GM21717 (cell line): ENCODE results near the gene RAD51AP1.
"Not testable (repeated sequence)": the region's sequence is repeated elsewhere in the genome, so short reads cannot be mapped to it uniquely, and the experiment has no call there.

Source experiments
- ATAC-seq: cut with Tn5 transposase; IDR thresholded peaks from one replicate; pipeline ENCODE4 v1.9.1; 2021; ENCODE audit warnings: mild to moderate bottlenecking, moderate library complexity; ENCODE audit not compliant: unreplicated experiment

The RAD51AP1 gene, protein sequence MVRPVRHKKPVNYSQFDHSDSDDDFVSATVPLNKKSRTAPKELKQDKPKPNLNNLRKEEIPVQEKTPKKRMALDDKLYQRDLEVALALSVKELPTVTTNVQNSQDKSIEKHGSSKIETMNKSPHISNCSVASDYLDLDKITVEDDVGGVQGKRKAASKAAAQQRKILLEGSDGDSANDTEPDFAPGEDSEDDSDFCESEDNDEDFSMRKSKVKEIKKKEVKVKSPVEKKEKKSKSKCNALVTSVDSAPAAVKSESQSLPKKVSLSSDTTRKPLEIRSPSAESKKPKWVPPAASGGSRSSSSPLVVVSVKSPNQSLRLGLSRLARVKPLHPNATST

DNA sequence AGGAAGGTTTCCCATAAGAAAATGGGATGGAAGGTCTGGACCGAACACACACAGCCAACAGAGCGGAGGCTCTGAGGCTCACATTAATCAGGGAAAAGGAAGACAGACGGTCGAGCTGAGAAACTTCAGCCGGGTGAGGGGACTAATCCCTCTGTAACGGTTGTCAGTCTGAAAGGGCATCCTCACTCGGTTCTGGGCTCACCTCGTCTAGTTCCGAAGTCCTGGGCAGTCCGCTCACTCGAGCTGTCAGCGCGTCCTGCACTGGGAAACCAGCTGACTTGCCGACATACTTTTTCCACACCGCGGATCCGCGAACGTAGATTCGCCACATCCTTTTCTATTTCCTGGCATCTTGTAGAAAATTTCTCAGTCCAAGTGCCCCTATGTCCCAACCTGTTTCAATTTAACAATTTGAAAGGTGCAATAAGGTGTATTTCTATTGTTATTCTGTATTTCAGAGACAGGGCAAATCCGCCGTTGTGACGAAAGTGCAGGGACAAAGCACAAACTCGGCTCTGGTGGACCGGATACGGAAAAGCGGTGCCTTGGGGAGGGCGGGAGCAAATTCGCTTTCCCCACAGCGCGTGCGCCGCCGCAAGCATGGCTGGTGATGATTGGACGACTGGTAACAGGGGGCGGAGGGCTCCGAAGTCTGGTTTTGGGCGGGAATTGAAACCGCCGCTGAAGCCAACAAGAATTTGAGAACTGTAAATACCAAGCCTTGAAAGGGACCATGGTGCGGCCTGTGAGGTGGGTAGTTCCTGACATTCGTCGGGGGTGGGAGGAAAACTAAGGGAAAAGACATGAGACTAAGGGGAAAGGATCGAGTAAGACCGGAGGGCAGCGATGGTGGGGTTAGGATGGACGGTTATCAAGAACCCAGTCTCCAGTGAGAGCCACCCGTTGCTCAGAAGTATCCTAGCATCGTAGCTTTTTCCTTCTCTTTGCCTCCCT, at the start of gene RAD51AP1:
Gene RAD51AP1, plus strand, starts transcription at position 684 of the 954 bp plus-strand sequence. Its CDS starts 50 bp downstream, at position 734.
- peak; percentile 81 for ATAC-seq

DNA sequence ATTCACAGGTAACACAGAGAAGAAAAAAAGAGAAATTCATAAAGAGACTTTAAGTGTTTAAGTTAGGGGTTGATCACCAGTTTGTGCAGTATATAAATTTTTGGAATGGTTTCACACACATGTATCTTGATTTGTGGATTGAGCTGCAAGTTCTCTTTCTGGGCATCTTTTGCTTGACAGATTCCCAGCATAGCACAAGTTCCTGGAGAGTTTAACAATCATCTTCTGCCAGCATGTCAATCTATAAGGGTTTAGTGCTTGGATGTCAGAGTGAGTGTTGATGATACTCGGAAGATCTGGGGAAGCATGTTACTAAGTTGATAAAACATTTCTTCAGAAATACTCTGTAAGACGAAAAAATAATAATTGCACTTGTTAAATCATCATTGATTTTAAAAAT, 49.1 kb upstream of the RAD51AP1 start:
- ATAC-seq = no peak

DNA sequence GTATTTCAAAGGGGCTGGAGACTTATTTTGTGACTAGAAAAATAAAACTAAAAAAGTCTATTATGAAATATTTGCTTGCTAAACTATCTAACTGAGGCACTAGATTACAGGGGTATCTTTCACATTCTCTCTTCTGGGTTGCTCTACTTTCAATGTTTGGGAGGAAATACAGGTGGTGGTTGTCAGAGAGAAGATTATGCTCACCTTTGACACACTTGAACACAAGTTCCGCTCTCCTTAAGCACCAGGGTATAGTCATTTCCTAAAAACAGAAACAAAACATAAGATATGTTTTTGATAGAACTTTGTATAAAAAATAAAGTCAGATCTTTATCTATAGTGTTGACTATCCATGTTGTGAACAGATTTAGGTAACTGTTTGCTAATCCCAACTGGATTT, 47.7 kb upstream of the RAD51AP1 start:
- ATAC-seq = no peak

DNA sequence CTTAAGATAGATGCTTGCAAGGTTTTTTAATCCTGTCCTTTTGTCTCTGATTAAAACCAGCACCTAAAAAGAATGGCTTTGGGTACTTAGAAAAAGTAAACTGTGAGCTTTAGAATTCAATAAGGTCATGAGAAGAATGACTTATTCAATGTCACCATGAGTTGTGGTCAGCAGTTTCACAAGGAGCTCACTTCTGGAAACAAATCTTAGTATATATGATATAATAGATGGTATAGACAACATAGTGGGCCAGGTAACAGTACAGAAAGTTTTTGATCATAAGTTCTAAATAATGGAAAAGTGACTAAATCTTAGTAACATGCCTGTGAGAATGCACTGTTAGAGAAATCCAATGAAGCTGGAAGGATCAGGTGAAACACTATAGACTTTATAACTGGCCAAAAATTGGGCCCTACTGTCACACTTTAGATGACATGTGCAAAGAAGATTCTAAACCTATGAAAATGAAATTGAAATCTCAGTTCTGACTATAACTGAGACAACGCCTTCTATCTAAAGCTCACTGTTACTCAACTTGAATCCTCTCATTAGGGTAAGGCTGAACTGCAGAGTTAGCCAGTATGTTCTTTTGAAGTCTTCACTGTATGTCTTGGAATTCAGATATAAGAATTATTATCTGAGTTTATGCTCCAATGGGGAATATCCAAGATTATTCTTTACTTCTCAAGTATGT, 42.4 kb upstream of the RAD51AP1 start:
- peak; percentile 84 for ATAC-seq

DNA sequence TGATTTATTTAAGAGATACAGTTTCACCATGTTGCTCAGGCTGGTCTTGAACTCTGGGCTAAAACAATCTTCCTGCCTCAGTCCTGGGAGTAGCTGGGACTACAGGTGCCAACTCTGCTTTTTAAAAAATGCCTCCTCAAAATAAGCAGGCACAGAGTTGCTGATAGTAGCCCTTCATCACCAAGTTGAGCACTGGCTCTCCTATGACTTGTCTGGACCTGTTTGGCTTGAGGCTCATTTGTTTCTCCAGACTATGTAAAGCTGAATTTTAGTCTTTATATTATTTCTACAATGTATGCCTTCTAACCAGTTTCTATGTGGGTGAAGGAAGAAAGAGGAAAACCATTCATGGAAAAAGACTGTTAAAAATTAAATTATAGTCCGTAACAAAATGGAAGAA, 39.5 kb upstream of the RAD51AP1 start:
- no peak for ATAC-seq

DNA sequence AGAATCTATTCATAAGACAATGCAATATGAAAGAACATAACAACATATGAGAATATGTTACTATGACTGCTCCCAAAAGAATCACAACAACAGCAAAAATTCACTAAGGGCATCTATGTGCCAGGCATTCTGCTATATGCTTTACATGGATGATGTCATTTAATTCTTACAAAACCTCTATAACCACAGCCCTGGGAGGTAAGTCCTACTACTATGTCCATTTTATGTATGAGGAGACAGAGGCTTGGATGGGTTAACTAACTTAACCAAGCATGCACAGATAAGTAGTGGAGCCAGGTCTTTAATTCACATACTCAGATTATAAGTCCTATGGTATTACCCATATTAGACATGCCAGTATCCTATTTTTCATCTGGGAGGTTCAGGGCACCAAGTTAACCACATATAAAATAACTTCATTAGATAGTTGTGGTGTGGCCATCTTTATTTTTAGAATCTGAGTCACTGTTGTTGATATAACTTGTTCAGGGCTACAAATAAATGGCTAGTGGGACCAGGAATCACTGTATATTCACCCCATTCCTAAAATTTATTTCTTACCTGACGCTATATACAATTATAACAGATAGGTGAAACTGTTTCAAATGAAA, 33.2 kb upstream of the RAD51AP1 start:
- no peak for ATAC-seq

DNA sequence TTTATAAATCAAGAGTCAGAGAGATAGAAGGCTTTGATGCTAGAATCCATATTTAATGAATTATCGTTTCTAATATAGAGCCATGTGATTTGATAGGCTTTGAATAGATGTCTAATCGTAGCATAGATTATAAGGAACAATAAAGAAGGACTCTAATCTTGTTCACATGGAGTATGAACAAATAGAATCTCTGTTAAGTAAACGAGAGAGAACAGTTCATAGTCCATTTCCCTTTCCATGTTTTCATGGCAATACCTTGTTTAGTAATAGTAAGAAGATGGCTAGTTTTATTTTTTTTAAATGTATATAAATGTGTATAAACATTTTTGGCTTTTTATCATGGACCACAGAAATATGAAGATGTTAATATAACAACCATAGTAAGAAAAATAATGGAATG, 32.3 kb upstream of the RAD51AP1 start:
- no peak for ATAC-seq

DNA sequence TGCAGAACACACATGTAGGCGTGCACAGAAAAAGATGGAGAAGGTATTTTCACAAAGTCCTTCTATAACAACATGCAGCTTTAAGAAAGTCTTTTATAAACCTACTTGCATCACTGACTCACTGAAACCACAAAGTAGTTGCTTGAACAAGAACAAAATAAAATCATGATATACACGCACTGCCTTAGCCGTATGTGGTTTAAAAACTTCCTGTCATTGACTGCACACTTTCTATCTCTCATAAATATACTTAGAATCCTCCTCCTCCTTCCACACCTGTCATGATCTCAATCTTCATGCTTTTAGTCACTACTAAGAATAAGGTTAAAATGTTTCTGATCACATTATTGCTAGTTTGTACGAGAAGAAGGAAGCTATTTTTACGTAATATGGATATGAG, 31.8 kb upstream of the RAD51AP1 start:
- peak; percentile 75 for ATAC-seq

DNA sequence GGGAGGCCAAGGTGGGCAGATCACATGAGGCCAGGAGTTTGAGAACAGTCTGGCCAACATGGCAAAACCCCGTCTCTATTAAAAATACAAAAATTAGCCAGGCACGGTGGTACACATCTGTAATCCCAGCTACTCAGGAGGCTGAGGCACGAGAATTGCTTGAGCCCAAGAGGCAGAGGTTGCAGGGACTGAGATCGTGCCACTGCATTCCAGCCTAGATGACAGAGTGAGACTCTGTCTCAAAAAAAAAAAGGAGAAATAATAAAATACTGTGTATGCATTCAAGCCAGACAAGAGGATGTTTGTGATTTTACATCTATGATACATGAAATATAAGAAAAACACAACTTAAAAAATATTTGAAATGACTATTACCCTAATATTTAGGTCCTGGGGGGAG, 30.2 kb upstream of the RAD51AP1 start:
- not testable (repeated sequence) for ATAC-seq

DNA sequence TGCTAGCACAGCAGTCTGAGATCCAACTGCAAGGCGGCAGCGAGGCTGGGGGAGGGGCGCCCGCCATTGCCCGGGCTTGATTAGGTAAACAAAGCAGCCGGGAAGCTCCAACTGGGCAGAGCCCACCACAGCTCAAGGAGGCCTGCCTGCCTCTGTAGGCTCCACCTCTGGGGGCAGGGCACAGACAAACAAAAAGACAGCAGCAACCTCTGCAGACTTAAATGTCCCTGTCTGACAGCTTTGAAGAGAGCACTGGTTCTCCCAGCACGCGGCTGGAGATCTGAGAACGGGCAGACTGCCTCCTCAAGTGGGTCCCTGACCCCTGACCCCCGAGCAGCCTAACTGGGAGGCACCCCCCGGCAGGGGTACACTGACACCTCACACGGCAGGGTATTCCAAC, 29.4 kb upstream of the RAD51AP1 start:
- not testable (repeated sequence) for ATAC-seq

DNA sequence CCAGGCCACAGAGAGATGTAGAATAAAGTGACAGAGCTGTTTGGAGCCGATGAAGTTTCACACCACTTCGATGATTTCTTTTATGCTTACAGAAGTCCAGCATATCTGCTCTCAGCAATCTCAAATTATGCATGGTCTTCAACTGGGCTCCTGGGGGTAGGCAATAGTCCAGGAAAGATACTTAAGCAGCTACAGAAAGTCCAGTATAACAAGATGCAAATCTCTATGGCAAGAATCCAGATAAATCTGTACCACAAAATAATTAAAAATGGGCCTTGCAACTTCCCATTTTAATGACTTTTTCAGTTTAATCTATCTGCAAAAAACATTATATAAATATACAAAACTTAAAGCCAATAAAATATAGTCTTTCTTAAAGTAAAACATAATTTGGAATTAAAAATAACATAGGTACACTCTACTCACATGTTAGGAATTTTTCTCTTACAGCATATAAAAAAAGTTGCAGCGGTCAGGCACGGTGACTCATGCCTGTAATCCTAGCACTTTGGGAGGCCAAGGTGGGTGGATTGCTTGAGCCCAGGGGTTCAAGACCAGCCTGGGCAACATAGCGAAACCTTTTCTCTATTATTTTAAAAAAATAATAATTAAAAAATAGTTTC, 20.5 kb upstream of the RAD51AP1 start:
- no peak for ATAC-seq

DNA sequence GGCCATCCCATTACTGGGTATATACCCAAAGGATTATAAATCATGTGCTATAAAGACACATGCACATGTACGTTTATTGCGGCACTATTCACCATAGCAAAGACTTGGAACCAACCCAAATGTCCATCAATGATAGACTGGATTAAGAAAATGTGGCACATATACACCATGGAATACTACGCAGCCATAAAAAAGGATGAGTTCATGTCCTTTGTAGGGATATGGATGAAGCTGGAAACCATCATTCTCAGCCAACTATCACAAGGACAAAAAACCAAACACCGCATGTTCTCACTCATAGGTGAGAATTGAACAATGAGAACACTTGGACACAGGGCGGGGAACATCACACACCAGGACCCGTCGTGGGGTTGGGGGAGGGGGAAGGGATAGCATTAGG, 15.2 kb upstream of the RAD51AP1 start:
- not testable (repeated sequence) for ATAC-seq

DNA sequence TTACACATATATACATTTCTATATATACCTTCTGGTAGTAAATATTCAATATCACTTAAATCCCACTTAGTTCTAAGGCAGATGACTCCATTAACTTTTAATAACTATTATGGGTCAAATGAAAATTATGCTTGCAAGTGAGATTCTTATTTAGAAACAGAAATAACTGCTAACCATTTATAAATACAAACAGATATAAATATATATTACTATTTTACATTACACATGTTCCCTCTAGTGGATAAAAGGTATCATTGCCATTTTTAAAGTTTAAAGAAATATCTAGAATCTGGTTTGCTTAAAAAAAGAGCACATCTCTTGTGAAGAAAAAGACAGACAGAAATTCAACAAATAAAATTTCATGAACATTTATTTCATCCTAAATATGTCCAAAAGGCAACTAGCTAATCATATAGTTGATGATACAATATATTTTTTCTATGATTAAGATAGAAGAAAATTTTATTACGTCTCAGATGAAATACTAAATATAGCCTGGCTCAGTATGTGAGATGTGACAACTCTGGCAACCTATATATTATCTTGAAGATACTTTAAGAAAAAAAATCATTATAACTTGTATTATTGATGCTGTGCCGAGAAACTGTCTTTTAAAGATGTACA, 11.7 kb upstream of the RAD51AP1 start:
- ATAC-seq = no peak

DNA sequence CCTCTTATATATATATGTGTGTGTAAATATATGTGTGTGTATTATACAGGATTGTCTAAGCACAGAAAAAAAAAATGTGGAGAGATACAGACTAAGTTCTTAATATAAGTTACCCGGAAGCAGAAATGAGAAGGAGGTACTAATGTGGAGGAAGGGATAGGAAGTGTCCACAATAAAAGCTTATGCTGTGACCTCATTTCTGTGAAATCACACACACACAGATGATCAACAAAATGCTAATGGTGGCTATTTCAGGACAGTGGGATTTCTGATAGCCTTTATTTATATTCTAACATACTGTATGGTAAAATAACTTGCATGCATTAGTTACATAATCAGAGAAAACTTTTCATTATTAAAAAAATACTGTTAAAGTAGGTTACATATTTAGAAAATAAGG, 8.5 kb upstream of the RAD51AP1 start:
- ATAC-seq = no peak

DNA sequence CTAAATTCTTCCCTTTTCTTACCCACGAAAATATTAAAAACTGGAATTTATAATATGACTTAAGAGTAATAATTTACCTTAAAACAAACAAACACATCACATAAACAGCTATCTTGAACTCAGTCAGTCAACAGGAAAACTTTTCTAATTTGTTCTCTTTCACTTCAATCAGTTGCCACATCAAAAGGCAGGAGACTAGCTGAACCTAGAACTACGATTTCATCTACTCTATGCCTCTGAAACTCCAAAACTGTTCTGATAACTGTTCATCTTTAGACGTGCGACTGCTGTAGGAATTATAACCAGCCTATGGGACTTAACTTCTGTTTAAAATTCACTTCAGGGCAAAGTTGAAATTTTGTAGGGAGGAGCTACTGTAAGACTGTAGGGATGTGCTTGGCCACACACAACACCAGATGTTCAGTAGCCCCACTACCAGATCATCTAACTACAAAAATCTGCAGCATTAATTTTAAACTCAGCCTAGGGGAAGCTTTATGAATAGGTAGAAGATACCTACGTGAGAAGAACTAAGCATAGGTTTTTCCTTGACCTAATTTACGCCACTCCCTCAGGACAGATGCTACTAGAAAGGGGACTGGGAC, 7.6 kb upstream of the RAD51AP1 start:
- ATAC-seq = no peak

DNA sequence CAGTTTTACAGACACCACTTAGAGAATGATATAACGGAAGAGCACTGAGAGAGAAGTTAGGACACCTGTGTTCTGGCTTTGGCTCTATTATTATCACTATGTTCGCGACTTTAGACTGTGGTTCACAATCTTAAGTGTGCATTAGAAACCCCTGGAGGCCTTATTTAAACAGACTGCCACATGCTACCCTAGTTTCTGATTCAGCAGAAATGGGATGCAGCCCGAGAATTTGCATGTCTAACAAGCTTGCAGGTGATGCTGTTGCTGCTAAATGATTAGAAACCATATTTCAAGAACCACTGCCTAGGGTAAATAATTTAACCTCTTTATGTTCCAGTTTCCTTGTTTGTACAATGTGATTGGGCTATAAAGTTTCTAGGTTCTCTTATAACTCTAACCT, 3.6 kb upstream of the RAD51AP1 start:
- no peak for ATAC-seq

DNA sequence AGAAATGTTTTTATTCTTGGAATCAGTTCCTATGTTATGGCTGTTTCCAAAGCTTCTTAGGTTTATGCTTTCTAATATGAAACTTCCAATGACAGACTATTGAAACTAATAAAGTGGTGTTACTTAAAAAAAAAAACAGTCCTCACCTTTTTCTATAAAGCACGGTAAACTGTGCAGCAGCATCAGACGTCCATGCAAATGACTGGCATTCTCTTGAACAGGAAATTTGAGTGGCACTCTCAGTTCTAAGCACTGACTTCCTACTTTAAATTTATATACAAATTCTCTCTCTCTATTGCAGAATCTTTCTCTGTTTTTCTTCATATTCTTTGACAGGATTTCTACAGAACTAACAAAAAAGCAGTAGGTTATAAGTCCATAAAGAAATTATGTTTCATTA, 2.8 kb upstream of the RAD51AP1 start:
- no peak for ATAC-seq

DNA sequence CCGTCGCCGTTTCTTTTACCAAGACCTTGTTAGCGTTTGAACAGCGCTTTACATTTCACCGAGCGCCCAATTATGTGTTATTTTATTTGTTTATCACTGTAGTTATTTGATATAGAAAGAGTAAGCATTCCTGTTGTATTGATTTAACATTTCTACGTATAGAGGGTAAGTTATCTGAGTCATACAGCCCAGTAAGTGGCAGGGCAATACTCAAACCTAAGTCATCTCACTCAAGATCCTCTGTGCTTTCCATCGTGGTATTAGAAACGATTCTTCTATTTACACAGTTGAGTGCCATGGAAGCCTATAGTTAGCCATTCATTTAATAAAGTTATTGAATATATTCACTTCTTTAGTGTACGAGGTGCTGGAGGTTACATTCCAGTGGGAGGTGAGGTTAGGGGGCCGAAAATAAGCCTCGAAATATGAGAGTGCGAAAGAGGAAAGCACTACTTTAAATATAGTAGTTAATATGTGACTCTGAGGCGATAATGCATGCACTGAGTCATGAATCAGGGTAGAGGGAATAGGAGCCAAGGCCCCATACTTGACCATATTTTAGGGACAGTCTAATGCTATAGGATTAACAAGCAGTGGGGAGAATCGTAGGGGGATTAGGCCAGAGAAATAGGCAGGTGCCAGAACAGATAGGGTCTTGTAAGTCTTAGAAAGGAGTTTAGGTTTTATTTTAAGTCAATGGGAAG, 629 bp downstream of the RAD51AP1 start:
- ATAC-seq = no peak

DNA sequence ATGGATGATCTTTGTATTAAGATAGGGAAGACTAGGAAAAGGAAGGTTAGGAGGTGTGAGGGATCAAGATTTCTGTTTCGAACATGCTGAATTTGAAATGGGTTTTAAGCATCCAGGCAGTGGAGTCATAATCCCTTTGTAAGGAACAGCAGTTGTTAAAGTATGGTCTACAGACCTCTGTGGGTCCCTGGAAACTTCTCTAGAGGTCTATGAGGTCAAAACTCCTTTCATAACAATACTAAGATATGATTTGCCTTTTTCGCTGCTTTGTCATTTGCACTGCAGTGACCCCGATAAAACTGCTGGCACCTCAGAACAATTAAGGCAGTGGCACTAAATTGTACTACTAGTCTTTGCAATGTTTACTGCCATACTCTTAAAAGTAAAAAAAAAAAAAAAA, 1.5 kb downstream of the RAD51AP1 start:
- no peak for ATAC-seq
